ENCODE results near the gene KIF13A. TPM values are rescaled to one million over a fixed set of nuclear protein-coding genes. Genes with fewer than 3 reads are reported as not detected.

Gene KIF13A
- total and polyA plus RNA-seq, 9 of the 15 experiments (the other 6 are each of a cell fraction or from before 2014, with no cell fraction given): 3.6 to 44.3 (median 29.7) TPM

DNA sequence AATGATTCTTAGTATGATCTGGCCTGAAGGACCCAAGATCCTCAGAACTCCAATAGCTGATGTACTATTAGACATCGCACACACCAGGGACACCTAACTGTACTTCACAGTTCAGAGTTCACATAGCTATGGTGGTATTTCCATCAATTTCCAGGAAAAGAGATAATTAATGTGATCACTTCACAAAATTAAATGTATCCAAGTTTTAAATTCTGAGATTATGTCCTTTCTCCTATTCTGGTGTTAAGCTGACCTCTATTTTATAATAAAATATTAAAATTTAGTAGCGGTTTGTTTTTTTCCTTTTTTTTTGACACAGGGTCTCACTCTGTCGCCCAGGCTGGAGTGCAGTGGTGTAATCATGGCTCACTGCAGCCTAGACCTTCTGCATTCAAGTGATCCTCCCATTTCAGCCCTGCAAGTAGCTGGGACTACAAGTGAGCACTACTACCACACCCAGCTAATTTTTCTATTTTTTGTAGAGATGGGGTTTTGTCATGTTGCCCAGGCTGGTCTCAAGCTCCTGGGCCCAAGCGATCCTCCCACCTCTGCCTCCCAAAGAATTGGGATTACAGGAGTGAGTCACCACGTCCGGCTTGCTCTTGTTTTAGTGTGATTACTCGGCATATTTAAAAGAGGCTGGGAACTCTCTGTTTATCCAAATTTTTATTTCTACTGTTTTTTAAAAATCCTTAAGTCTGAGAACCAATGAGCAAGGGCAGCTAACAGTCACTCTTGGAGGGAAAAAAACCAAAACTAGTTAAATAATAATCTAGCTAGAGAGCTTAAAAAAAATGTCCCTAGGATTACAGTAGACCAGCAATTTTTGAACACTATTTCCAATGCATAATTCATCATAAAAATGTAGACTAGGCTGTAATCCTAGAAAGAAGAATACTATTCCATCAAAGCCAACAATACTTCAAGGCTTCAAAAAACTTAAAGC lies 16.0 kb downstream of the KIF13A start (continued):
- TF ChIP-seq PTTG1 (tag; IDR thresholded peaks at IDR 0.05; ENCODE audit: low read depth) (no peak), FOXP1 (CRISPR knock-in tag; IDR thresholded peaks at IDR 0.05) (no peak), ZNF707 (CRISPR knock-in tag; conservative IDR thresholded peaks at IDR 0.05) (no peak), NR2C1 (IDR thresholded peaks at IDR 0.05) (no peak), NR2C1 (tag; IDR thresholded peaks at IDR 0.05) (0 out of 2 replicates have a peak, but pooled peaks have one; percentile 23), NFIX (CRISPR knock-in tag; IDR thresholded peaks at IDR 0.05; ENCODE audit: low read depth) (no peak), ZNF717 (CRISPR knock-in tag; IDR thresholded peaks at IDR 0.05) (no peak), ZBED1 (IDR thresholded peaks at IDR 0.05) (no peak), SRSF7 (optimal IDR thresholded peaks at IDR 0.05; ENCODE audit: low read depth, low read length) (no peak), FOXM1 (IDR thresholded peaks at IDR 0.05; ENCODE audit: low read depth) (peak; percentile 62; the same call in 1 of the 2 replicates), FOXM1 (CRISPR knock-in tag; IDR thresholded peaks at IDR 0.05; ENCODE audit: low read depth) (no peak), OTX1 (CRISPR knock-in tag; IDR thresholded peaks at IDR 0.05) (no peak), CBX3 (IDR thresholded peaks at IDR 0.05; ENCODE audit: borderline replicate concordance in 1 of 2, low read length in 2 of 2) (peak in 1 of 2 experiments; percentile 58; a peak in 1 of 3 replicates), KLF16 (IDR thresholded peaks at IDR 0.05) (peak; percentile 68), ZNF282 (CRISPR knock-in tag; IDR thresholded peaks at IDR 0.05) (no peak), TRIM24 (IDR thresholded peaks at IDR 0.05) (peak in 1 of 2 experiments; percentile 69; a peak in 2 of 4 replicates), RBM34 (IDR thresholded peaks at IDR 0.05; ENCODE audit: borderline replicate concordance, insufficient read depth, low read length) (no peak), ZNF785 (CRISPR knock-in tag; IDR thresholded peaks at IDR 0.05) (no peak), SPI1 (IDR thresholded peaks at IDR 0.05; ENCODE audit: borderline replicate concordance, low read depth, low read length) (no peak), NR3C1 (CRISPR knock-in tag; IDR thresholded peaks at IDR 0.05) (no peak), ZNF41 (CRISPR knock-in tag; conservative IDR thresholded peaks at IDR 0.05) (no peak)
- TF ChIP-seq, protein P1, sequence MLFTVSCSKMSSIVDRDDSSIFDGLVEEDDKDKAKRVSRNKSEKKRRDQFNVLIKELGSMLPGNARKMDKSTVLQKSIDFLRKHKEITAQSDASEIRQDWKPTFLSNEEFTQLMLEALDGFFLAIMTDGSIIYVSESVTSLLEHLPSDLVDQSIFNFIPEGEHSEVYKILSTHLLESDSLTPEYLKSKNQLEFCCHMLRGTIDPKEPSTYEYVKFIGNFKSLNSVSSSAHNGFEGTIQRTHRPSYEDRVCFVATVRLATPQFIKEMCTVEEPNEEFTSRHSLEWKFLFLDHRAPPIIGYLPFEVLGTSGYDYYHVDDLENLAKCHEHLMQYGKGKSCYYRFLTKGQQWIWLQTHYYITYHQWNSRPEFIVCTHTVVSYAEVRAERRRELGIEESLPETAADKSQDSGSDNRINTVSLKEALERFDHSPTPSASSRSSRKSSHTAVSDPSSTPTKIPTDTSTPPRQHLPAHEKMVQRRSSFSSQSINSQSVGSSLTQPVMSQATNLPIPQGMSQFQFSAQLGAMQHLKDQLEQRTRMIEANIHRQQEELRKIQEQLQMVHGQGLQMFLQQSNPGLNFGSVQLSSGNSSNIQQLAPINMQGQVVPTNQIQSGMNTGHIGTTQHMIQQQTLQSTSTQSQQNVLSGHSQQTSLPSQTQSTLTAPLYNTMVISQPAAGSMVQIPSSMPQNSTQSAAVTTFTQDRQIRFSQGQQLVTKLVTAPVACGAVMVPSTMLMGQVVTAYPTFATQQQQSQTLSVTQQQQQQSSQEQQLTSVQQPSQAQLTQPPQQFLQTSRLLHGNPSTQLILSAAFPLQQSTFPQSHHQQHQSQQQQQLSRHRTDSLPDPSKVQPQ (CRISPR knock-in tag; IDR thresholded peaks at IDR 0.05; ENCODE audit: borderline replicate concordance): no peak
- TF ChIP-seq, protein P2, sequence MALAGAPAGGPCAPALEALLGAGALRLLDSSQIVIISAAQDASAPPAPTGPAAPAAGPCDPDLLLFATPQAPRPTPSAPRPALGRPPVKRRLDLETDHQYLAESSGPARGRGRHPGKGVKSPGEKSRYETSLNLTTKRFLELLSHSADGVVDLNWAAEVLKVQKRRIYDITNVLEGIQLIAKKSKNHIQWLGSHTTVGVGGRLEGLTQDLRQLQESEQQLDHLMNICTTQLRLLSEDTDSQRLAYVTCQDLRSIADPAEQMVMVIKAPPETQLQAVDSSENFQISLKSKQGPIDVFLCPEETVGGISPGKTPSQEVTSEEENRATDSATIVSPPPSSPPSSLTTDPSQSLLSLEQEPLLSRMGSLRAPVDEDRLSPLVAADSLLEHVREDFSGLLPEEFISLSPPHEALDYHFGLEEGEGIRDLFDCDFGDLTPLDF (CRISPR knock-in tag; IDR thresholded peaks at IDR 0.05): no peak
- TF ChIP-seq, protein P3, sequence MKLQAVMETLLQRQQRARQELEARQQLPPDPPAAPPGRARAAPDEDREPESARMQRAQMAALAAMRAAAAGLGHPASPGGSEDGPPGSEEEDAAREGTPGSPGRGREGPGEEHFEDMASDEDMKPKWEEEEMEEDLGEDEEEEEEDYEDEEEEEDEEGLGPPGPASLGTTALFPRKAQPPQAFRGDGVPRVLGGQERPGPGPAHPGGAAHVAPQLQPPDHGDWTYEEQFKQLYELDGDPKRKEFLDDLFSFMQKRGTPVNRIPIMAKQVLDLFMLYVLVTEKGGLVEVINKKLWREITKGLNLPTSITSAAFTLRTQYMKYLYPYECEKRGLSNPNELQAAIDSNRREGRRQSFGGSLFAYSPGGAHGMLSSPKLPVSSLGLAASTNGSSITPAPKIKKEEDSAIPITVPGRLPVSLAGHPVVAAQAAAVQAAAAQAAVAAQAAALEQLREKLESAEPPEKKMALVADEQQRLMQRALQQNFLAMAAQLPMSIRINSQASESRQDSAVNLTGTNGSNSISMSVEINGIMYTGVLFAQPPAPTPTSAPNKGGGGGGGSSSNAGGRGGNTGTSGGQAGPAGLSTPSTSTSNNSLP (IDR thresholded peaks at IDR 0.05; ENCODE audit: borderline replicate concordance, low read depth, low read length): no peak
- TF ChIP-seq, protein P4, sequence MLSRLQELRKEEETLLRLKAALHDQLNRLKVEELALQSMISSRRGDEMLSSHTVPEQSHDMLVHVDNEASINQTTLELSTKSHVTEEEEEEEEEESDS (CRISPR knock-in tag; IDR thresholded peaks at IDR 0.05): no peak
